ENCODE data around the gene AFAP1. TPM values are rescaled to one million over a fixed set of nuclear protein-coding genes. Genes with fewer than 3 reads are reported as not detected.

Gene AFAP1
- total RNA-seq, 2 donors from 2014 or later, result 18.2 to 22.5 TPM

- Mint-ChIP-seq H3K4me1 (peaks cover 43% of the 10 kb centered on the region), H3K4me3 (no peak overlapping the region), H3K36me3 (ENCODE audit: low read depth) (no peaks in the 10 kb centered on the region), H3K9me3 (no peaks in the 10 kb centered on the region), H3K27ac (peak overlapping the region; percentile 74), H3K27me3 (ENCODE audit: insufficient read depth) (no peaks in the 10 kb centered on the region)
- Histone ChIP-seq H3K9me3 (ENCODE audit: control insufficient read depth, low read length) (no peaks in the 10 kb centered on the region), H3K27ac (ENCODE audit: low read depth, low read length) (no peak overlapping the region), H3K27me3 (ENCODE audit: control insufficient read depth, insufficient read depth, low read length, poor library complexity, severe bottlenecking) (no peaks in the 10 kb centered on the region), H3K4me3 (ENCODE audit: low read length) (no peak overlapping the region), H3K9ac (ENCODE audit: extremely low read depth, low read length, poor library complexity, severe bottlenecking) (no peak overlapping the region), H3K36me3 (ENCODE audit: control insufficient read depth, insufficient read depth, low read length) (no peaks in the 10 kb centered on the region), H3K4me1 (ENCODE audit: control insufficient read depth, insufficient read depth, low read length) (peaks cover 6% of the 10 kb centered on the region)
- peak; percentile 54 for DNase-seq
- 50 to 94% methylated on average over 1 to 4 of the region's 4 CpGs for WGBS, 2 experiments (ENCODE audit: insufficient coverage in 1 of 2, insufficient read length in 1 of 2)
- TF ChIP-seq CTCF (conservative IDR thresholded peaks at IDR 0.05), result no peak
These were observed 2.4 kb upstream of the AFAP1 start for GRCh38 chr4:7941965-7942496.

GRCh38 chr4:7941111-7941964 is 1.7 kb upstream of the AFAP1 start:
- H3K36me3 Mint-ChIP-seq (ENCODE audit: low read depth), result no peaks in the 10 kb centered on the region
- H3K9me3 Mint-ChIP-seq, result no peaks in the 10 kb centered on the region
- no peak for TF ChIP-seq CTCF (conservative IDR thresholded peaks at IDR 0.05)
- Histone ChIP-seq H3K4me3 (ENCODE audit: low read length) (no peak overlapping the region), H3K36me3 (ENCODE audit: control insufficient read depth, insufficient read depth, low read length) (no peaks in the 10 kb centered on the region), H3K9me3 (ENCODE audit: control insufficient read depth, low read length) (no peaks in the 10 kb centered on the region), H3K9ac (ENCODE audit: extremely low read depth, low read length, poor library complexity, severe bottlenecking) (no peak overlapping the region), H3K4me1 (ENCODE audit: control insufficient read depth, insufficient read depth, low read length) (peaks cover 4% of the 10 kb centered on the region), H3K27ac (ENCODE audit: low read depth, low read length) (no peak overlapping the region), H3K27me3 (ENCODE audit: control insufficient read depth, insufficient read depth, low read length, poor library complexity, severe bottlenecking) (no peaks in the 10 kb centered on the region)
- H3K27me3 Mint-ChIP-seq (ENCODE audit: insufficient read depth), result no peaks in the 10 kb centered on the region
- peak overlapping the region; percentile 92 for H3K27ac Mint-ChIP-seq
- WGBS, 2 experiments (ENCODE audit: insufficient coverage in 1 of 2, insufficient read length in 1 of 2), result 88 to 92% methylated on average over 8 to 11 of the region's 11 CpGs
- peak overlapping the region; percentile 62 for H3K4me3 Mint-ChIP-seq
- peaks cover 40% of the 10 kb centered on the region for H3K4me1 Mint-ChIP-seq
- peak; percentile 86 for DNase-seq

GRCh38 chr4:7938609-7939376 is 868 bp downstream of the AFAP1 start:
- Mint-ChIP-seq H3K27me3 (ENCODE audit: insufficient read depth) (no peaks in the 10 kb centered on the region), H3K36me3 (ENCODE audit: low read depth) (peaks cover 4% of the 10 kb centered on the region), H3K4me1 (peaks cover 29% of the 10 kb centered on the region), H3K9me3 (no peaks in the 10 kb centered on the region), H3K27ac (peak overlapping the region; percentile 81), H3K4me3 (peak overlapping the region; percentile 62)
- 1% methylated on average over 25 to 75 of the region's 75 CpGs for WGBS, 2 experiments (ENCODE audit: insufficient coverage in 1 of 2, insufficient read length in 1 of 2)
- H3K36me3 ChIP-seq (ENCODE audit: control insufficient read depth, insufficient read depth, low read length), result peaks cover 2% of the 10 kb centered on the region
- peak overlapping the region; percentile 79 for H3K27ac ChIP-seq (ENCODE audit: low read depth, low read length)
- H3K9me3 ChIP-seq (ENCODE audit: control insufficient read depth, low read length), result no peaks in the 10 kb centered on the region
- H3K4me1 ChIP-seq (ENCODE audit: control insufficient read depth, insufficient read depth, low read length), result no peaks in the 10 kb centered on the region
- no peaks in the 10 kb centered on the region for H3K27me3 ChIP-seq (ENCODE audit: control insufficient read depth, insufficient read depth, low read length, poor library complexity, severe bottlenecking)
- peak overlapping the region; percentile 90 for H3K4me3 ChIP-seq (ENCODE audit: low read length)
- TF ChIP-seq CTCF (conservative IDR thresholded peaks at IDR 0.05), result no peak
- peak; percentile 72 for DNase-seq
- H3K9ac ChIP-seq (ENCODE audit: extremely low read depth, low read length, poor library complexity, severe bottlenecking), result peak overlapping the region; percentile 69
